Measurements from ENCODE around the gene BLOC1S5. TPM values are rescaled to one million over a fixed set of nuclear protein-coding genes. Genes with fewer than 3 reads are reported as not detected.
A peak's percentile ranks its signal among the peaks of the same experiment; 100 is the strongest.

BLOC1S5 gene
- total and polyA plus RNA-seq, 2 of the 13 experiments (the other 11 are each of a cell fraction or from before 2014, with no cell fraction given): 10.5 to 41.5 TPM

DNA sequence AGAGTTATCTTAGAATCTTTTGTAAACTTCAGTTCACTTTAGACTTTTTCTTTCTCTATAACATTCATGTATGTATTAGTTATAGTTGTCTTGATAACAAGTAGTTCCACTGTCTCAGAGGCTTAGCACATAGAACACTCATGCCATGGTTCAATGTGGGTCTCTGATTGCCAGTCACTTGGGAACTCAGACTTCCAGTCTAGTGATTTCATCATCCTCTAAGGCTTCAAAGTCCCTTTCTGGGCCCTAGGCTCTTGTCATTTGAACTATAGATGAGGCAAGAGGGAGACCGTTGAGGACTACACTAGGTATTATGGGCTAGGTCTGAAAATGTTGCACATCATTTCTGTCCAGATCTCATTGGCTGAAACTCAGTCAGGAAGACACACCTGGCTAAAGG, 46.5 kb upstream of the BLOC1S5 start (continued):
- TF ChIP-seq, protein P1, sequence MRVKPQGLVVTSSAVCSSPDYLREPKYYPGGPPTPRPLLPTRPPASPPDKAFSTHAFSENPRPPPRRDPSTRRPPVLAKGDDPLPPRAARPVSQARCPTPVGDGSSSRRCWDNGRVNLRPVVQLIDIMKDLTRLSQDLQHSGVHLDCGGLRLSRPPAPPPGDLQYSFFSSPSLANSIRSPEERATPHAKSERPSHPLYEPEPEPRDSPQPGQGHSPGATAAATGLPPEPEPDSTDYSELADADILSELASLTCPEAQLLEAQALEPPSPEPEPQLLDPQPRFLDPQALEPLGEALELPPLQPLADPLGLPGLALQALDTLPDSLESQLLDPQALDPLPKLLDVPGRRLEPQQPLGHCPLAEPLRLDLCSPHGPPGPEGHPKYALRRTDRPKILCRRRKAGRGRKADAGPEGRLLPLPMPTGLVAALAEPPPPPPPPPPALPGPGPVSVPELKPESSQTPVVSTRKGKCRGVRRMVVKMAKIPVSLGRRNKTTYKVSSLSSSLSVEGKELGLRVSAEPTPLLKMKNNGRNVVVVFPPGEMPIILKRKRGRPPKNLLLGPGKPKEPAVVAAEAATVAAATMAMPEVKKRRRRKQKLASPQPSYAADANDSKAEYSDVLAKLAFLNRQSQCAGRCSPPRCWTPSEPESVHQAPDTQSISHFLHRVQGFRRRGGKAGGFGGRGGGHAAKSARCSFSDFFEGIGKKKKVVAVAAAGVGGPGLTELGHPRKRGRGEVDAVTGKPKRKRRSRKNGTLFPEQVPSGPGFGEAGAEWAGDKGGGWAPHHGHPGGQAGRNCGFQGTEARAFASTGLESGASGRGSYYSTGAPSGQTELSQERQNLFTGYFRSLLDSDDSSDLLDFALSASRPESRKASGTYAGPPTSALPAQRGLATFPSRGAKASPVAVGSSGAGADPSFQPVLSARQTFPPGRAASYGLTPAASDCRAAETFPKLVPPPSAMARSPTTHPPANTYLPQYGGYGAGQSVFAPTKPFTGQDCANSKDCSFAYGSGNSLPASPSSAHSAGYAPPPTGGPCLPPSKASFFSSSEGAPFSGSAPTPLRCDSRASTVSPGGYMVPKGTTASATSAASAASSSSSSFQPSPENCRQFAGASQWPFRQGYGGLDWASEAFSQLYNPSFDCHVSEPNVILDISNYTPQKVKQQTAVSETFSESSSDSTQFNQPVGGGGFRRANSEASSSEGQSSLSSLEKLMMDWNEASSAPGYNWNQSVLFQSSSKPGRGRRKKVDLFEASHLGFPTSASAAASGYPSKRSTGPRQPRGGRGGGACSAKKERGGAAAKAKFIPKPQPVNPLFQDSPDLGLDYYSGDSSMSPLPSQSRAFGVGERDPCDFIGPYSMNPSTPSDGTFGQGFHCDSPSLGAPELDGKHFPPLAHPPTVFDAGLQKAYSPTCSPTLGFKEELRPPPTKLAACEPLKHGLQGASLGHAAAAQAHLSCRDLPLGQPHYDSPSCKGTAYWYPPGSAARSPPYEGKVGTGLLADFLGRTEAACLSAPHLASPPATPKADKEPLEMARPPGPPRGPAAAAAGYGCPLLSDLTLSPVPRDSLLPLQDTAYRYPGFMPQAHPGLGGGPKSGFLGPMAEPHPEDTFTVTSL (CRISPR knock-in tag; IDR thresholded peaks at IDR 0.05; ENCODE audit: borderline replicate concordance): 0 out of 2 replicates have a peak, but pooled peaks have one; percentile 28
- TF ChIP-seq KAT2B (IDR thresholded peaks at IDR 0.05; ENCODE audit: borderline replicate concordance, low read depth, low read length): no peak
- TF ChIP-seq ZNF841 (CRISPR knock-in tag; IDR thresholded peaks at IDR 0.05; ENCODE audit: borderline replicate concordance): no peak
- TF ChIP-seq POLR2A (IDR thresholded peaks at IDR 0.05; ENCODE audit: insufficient read depth in 1 of 2, low read depth in 2 of 2, low read length in 2 of 2): no peak
- no peak for TF ChIP-seq SYNCRIP (IDR thresholded peaks at IDR 0.05; ENCODE audit: insufficient read depth, low read depth, low read length)
- TF ChIP-seq EP300 (IDR thresholded peaks at IDR 0.05; ENCODE audit: low read depth in 2 of 2, low read length in 2 of 2): peak in 1 of 2 experiments; percentile 27; a peak in 1 of 4 replicates
- TF ChIP-seq EP300 (CRISPR knock-in tag; IDR thresholded peaks at IDR 0.05; ENCODE audit: borderline replicate concordance): 0 out of 2 replicates have a peak, but pooled peaks have one; percentile 44
- no peak for TF ChIP-seq ZNF329 (CRISPR knock-in tag; IDR thresholded peaks at IDR 0.05; ENCODE audit: low read depth)
- TF ChIP-seq ZNF562 (CRISPR knock-in tag; IDR thresholded peaks at IDR 0.05; ENCODE audit: borderline replicate concordance): no peak
- no peak for TF ChIP-seq EED (CRISPR knock-in tag; IDR thresholded peaks at IDR 0.05)
- TF ChIP-seq, protein P2, sequence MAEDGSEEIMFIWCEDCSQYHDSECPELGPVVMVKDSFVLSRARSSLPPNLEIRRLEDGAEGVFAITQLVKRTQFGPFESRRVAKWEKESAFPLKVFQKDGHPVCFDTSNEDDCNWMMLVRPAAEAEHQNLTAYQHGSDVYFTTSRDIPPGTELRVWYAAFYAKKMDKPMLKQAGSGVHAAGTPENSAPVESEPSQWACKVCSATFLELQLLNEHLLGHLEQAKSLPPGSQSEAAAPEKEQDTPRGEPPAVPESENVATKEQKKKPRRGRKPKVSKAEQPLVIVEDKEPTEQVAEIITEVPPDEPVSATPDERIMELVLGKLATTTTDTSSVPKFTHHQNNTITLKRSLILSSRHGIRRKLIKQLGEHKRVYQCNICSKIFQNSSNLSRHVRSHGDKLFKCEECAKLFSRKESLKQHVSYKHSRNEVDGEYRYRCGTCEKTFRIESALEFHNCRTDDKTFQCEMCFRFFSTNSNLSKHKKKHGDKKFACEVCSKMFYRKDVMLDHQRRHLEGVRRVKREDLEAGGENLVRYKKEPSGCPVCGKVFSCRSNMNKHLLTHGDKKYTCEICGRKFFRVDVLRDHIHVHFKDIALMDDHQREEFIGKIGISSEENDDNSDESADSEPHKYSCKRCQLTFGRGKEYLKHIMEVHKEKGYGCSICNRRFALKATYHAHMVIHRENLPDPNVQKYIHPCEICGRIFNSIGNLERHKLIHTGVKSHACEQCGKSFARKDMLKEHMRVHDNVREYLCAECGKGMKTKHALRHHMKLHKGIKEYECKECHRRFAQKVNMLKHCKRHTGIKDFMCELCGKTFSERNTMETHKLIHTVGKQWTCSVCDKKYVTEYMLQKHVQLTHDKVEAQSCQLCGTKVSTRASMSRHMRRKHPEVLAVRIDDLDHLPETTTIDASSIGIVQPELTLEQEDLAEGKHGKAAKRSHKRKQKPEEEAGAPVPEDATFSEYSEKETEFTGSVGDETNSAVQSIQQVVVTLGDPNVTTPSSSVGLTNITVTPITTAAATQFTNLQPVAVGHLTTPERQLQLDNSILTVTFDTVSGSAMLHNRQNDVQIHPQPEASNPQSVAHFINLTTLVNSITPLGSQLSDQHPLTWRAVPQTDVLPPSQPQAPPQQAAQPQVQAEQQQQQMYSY (CRISPR knock-in tag; IDR thresholded peaks at IDR 0.05): no peak
- no peak for TF ChIP-seq MYNN (CRISPR knock-in tag; IDR thresholded peaks at IDR 0.05; ENCODE audit: low read depth)
- TF ChIP-seq ZNF143 (CRISPR knock-in tag; IDR thresholded peaks at IDR 0.05): no peak
- TF ChIP-seq ZNF564 (CRISPR knock-in tag; IDR thresholded peaks at IDR 0.05): no peak
- TF ChIP-seq, protein P3, sequence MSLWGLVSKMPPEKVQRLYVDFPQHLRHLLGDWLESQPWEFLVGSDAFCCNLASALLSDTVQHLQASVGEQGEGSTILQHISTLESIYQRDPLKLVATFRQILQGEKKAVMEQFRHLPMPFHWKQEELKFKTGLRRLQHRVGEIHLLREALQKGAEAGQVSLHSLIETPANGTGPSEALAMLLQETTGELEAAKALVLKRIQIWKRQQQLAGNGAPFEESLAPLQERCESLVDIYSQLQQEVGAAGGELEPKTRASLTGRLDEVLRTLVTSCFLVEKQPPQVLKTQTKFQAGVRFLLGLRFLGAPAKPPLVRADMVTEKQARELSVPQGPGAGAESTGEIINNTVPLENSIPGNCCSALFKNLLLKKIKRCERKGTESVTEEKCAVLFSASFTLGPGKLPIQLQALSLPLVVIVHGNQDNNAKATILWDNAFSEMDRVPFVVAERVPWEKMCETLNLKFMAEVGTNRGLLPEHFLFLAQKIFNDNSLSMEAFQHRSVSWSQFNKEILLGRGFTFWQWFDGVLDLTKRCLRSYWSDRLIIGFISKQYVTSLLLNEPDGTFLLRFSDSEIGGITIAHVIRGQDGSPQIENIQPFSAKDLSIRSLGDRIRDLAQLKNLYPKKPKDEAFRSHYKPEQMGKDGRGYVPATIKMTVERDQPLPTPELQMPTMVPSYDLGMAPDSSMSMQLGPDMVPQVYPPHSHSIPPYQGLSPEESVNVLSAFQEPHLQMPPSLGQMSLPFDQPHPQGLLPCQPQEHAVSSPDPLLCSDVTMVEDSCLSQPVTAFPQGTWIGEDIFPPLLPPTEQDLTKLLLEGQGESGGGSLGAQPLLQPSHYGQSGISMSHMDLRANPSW (CRISPR knock-in tag; IDR thresholded peaks at IDR 0.05; ENCODE audit: borderline replicate concordance): no peak
- TF ChIP-seq ZNF776 (CRISPR knock-in tag; IDR thresholded peaks at IDR 0.05): no peak
- TF ChIP-seq PCBP1 (IDR thresholded peaks at IDR 0.05; ENCODE audit: borderline replicate concordance, low read depth, low read length): no peak
